GM19239 (cell line): Measurements from ENCODE around the gene IL13RA2.

Source experiments
- DNase-seq: peaks from one replicate; pipeline ENCODE4 v3.0.0; 2011; ENCODE audit warnings: low spot score; ENCODE audit not compliant: insufficient read length
- FAIRE-seq: peaks from 2 replicates; lab custom pipeline; 2011; peaks lifted over from hg19 to GRCh38; lab: Jason Lieb, UNC

IL13RA2 gene

GRCh38 chrX:115011428-115011827 is 6.0 kb downstream of the IL13RA2 start:
- FAIRE-seq (no peak), DNase-seq (no peak)

- DNase-seq, result no peak
- FAIRE-seq, result no peak
Measured at GRCh38 chrX:114999906-115000305, 17.5 kb downstream of the IL13RA2 start.

GRCh38 chrX:114997779-114998178 is 19.6 kb downstream of the IL13RA2 start:
- FAIRE-seq, result no peak

GRCh38 chrX:114985967-114986592 is 31.3 kb downstream of the IL13RA2 start:
- FAIRE-seq (no peak), DNase-seq (no peak)

More at GRCh38 chrX:114997779-114998178, 19.6 kb downstream of the IL13RA2 start:
- DNase-seq, result no peak

GRCh38 chrX:114976292-114976691 is 41.1 kb downstream of the IL13RA2 start:
- FAIRE-seq (no peak), DNase-seq (no peak)

GRCh38 chrX:114973013-114973412 is 44.4 kb downstream of the IL13RA2 start:
- DNase-seq, result no peak
- FAIRE-seq, result no peak

GRCh38 chrX:114970806-114971205 is 46.6 kb downstream of the IL13RA2 start:
- FAIRE-seq (no peak), DNase-seq (no peak)

GRCh38 chrX:114964374-114964773 is 53.0 kb downstream of the IL13RA2 start:
- FAIRE-seq, result no peak
- DNase-seq, result no peak

GRCh38 chrX:114962209-114962608 is 55.2 kb downstream of the IL13RA2 start:
- FAIRE-seq, result no peak

GRCh38 chrX:114959729-114960128 is 57.7 kb downstream of the IL13RA2 start:
- no peak for DNase-seq
- no peak for FAIRE-seq

More at GRCh38 chrX:114962209-114962608, 55.2 kb downstream of the IL13RA2 start:
- no peak for DNase-seq
